Activated CD4-positive, alpha-beta T cell treated with anti-CD3 and anti-CD28 coated beads for 1 hour (primary cell): ENCODE results near the gene METTL24.
"Not testable (repeated sequence)": the region's sequence is repeated elsewhere in the genome, so short reads cannot be mapped to it uniquely, and the experiment has no call there.

Experiments used
- DNase-seq: peaks from one replicate; pipeline ENCODE4 v3.0.0-alpha.2; 2020

The METTL24 gene

GRCh38 chr6:110310861-110311446 lies 47.2 kb downstream of the METTL24 start:
- no peak for DNase-seq

- DNase-seq: not testable (repeated sequence)
Observed at GRCh38 chr6:110309432-110309831, 48.7 kb downstream of the METTL24 start.

GRCh38 chr6:110307368-110307767 lies 50.8 kb downstream of the METTL24 start:
- no peak for DNase-seq

- DNase-seq: not testable (repeated sequence)
Observed at GRCh38 chr6:110305832-110306231, 52.3 kb downstream of the METTL24 start.

- DNase-seq: not testable (repeated sequence)
Observed at GRCh38 chr6:110303692-110304091, 54.5 kb downstream of the METTL24 start.

- DNase-seq: no peak
Observed at GRCh38 chr6:110298916-110299315, 59.2 kb downstream of the METTL24 start.

GRCh38 chr6:110298411-110298810 lies 59.7 kb downstream of the METTL24 start:
- no peak for DNase-seq

- DNase-seq: no peak
Observed at GRCh38 chr6:110296241-110297025, 61.7 kb downstream of the METTL24 start.

GRCh38 chr6:110295451-110296165 lies 62.5 kb downstream of the METTL24 start:
- no peak for DNase-seq

- no peak for DNase-seq
Observed at GRCh38 chr6:110287462-110288341, 70.4 kb downstream of the METTL24 start.

- DNase-seq: no peak
Observed at GRCh38 chr6:110285306-110286060, 72.7 kb downstream of the METTL24 start.

GRCh38 chr6:110284855-110285254 lies 73.3 kb downstream of the METTL24 start:
- no peak for DNase-seq

GRCh38 chr6:110283657-110284056 lies 74.5 kb downstream of the METTL24 start:
- no peak for DNase-seq

GRCh38 chr6:110282412-110282811 lies 75.7 kb downstream of the METTL24 start:
- no peak for DNase-seq

GRCh38 chr6:110277100-110277665 lies 81.0 kb downstream of the METTL24 start:
- no peak for DNase-seq

- DNase-seq: not testable (repeated sequence)
Observed at GRCh38 chr6:110272781-110273180, 85.4 kb downstream of the METTL24 start.

GRCh38 chr6:110271732-110272022 lies 86.5 kb downstream of the METTL24 start:
- DNase-seq: no peak

- DNase-seq: no peak
Observed at GRCh38 chr6:110270165-110270564, 88.0 kb downstream of the METTL24 start.

- no peak for DNase-seq
Observed at GRCh38 chr6:110269623-110270022, 88.5 kb downstream of the METTL24 start.

GRCh38 chr6:110266996-110267395 lies 91.2 kb downstream of the METTL24 start:
- no peak for DNase-seq

- no peak for DNase-seq
Observed at GRCh38 chr6:110265273-110265672, 92.9 kb downstream of the METTL24 start.

GRCh38 chr6:110256366-110256765 lies 101.8 kb downstream of the METTL24 start:
- no peak for DNase-seq
